GM23338 (cell line): Measurements from ENCODE around the gene NUP50. TPM values are rescaled to one million over a fixed set of nuclear protein-coding genes. Genes with fewer than 3 reads are reported as not detected.

Experiments
- ATAC-seq: fragments of 200-7000 bp; cut with Tn5 transposase; 3 replicates; pipeline ENCODE4 v1.9.1; 2020
- DNase-seq: peaks from one replicate; pipeline ENCODE4 v3.0.0-alpha.2; 2015; ENCODE audit warnings: low spot score
- H2AFZ ChIP-seq: fragments of 200-600 bp; sonication (generic); 2 replicates; pipeline ENCODE4 v1.8.0; 2016; ENCODE audit warnings: antibody characterized with exemption, mild to moderate bottlenecking, moderate library complexity
- H3F3A ChIP-seq: fragments of 200-600 bp; sonication (generic); replicated peaks from 2 replicates; pipeline ENCODE4 v1.8.0; 2017; ENCODE audit warnings: antibody characterized with exemption, mixed run types, low read depth
- H3K27ac ChIP-seq: fragments of 200-600 bp; sonication (generic); 2 replicates; pipeline ENCODE4 v1.6.1; 2016; ENCODE audit warnings: low read depth
- H3K27me3 ChIP-seq: fragments of 200-600 bp; sonication (generic); 2 replicates; pipeline ENCODE4 v1.8.0; 2016; ENCODE audit warnings: mild to moderate bottlenecking, mixed run types, moderate library complexity; ENCODE audit not compliant: insufficient read depth
- H3K36me3 ChIP-seq: fragments of 200-600 bp; sonication (generic); 2 replicates; pipeline ENCODE4 v1.8.0; 2016; ENCODE audit warnings: mild to moderate bottlenecking; ENCODE audit not compliant: insufficient read depth
- H3K4me1 ChIP-seq: fragments of 200-600 bp; sonication (generic); 2 replicates; pipeline ENCODE4 v1.8.0; 2016; ENCODE audit warnings: mild to moderate bottlenecking, moderate library complexity; ENCODE audit not compliant: insufficient read depth
- H3K4me2 ChIP-seq: fragments of 200-600 bp; sonication (generic); 2 replicates; pipeline ENCODE4 v1.7.1; 2017; ENCODE audit warnings: mixed run types
- H3K4me3 ChIP-seq: fragments of 200-600 bp; sonication (generic); 2 replicates; pipeline ENCODE4 v1.6.1; 2016; ENCODE audit warnings: mixed run types
- H3K79me2 ChIP-seq: fragments of 200-600 bp; sonication (generic); replicated peaks from 2 replicates; pipeline ENCODE4 v1.8.0; 2017; ENCODE audit warnings: mild to moderate bottlenecking; ENCODE audit not compliant: insufficient read depth
- H3K9me2 ChIP-seq: fragments of 200-600 bp; sonication (generic); 2 replicates; pipeline ENCODE4 v1.8.0; 2017; ENCODE audit not compliant: insufficient read depth
- H4K20me1 ChIP-seq: fragments of 200-600 bp; sonication (generic); replicated peaks from 2 replicates; pipeline ENCODE4 v1.8.0; 2017; ENCODE audit warnings: mild to moderate bottlenecking; ENCODE audit not compliant: insufficient read depth
- H3K27ac Mint-ChIP-seq: 2 replicates; pipeline ENCODE4 v1.8.0; 2020; ENCODE audit warnings: inconsistent platforms, mild to moderate bottlenecking, moderate library complexity, mixed read lengths
- H3K27me3 Mint-ChIP-seq: 3 replicates; pipeline ENCODE4 v1.8.0; 2022; ENCODE audit warnings: low read depth, mild to moderate bottlenecking, moderate library complexity, mixed read lengths, inconsistent platforms; ENCODE audit not compliant: insufficient read depth, poor library complexity
- H3K36me3 Mint-ChIP-seq: 3 replicates; pipeline ENCODE4 v1.8.0; 2021; ENCODE audit warnings: low read depth, mild to moderate bottlenecking, inconsistent platforms, moderate library complexity, mixed read lengths
- H3K4me1 Mint-ChIP-seq: 3 replicates; pipeline ENCODE4 v1.8.0; 2020; ENCODE audit warnings: mild to moderate bottlenecking, inconsistent platforms, mixed read lengths
- H3K4me3 Mint-ChIP-seq: 3 replicates; pipeline ENCODE4 v1.8.0; 2021; ENCODE audit warnings: moderate library complexity, mild to moderate bottlenecking, inconsistent platforms, mixed read lengths
- H3K9me3 Mint-ChIP-seq: 3 replicates; pipeline ENCODE4 v1.8.0; 2020; ENCODE audit warnings: moderate library complexity, mild to moderate bottlenecking, inconsistent platforms, mixed read lengths
- CREB1 ChIP-seq: fragments of 250-450 bp; sonication (Bioruptor Pico); IDR thresholded peaks from 2 replicates; pipeline ENCODE4 v1.5.0; 2020; ENCODE audit warnings: low read depth, mild to moderate bottlenecking, moderate library complexity
- CTCF ChIP-seq, 2 experiments: fragments of 200-600 bp in 1 of 2; sonication (generic) in 1 of 2; conservative IDR thresholded peaks; 2 replicates each; pipeline versions ENCODE4 v1.5.1 to v1.6.1; 2016 to 2017; ENCODE audit warnings: antibody characterized with exemption in 2 of 2, low read depth in 2 of 2, mild to moderate bottlenecking in 2 of 2, moderate library complexity in 1 of 2
- EZH2 ChIP-seq: fragments of 200-600 bp; sonication (generic); IDR thresholded peaks from one replicate; pipeline ENCODE4 v1.8.0; 2017; ENCODE audit warnings: antibody characterized with exemption, mild to moderate bottlenecking, low read depth; ENCODE audit not compliant: unreplicated experiment
- EZH2phosphoT487 ChIP-seq: fragments of 200-600 bp; sonication (generic); IDR thresholded peaks from one replicate; pipeline ENCODE4 v1.8.1; 2018; ENCODE audit warnings: antibody characterized with exemption; ENCODE audit not compliant: unreplicated experiment
- JUNB ChIP-seq: IDR thresholded peaks from one replicate; pipeline ENCODE4 v1.6.1; 2016; ENCODE audit warnings: antibody characterized with exemption; ENCODE audit not compliant: unreplicated experiment
- NANOG ChIP-seq: IDR thresholded peaks from 2 replicates; pipeline ENCODE4 v1.6.1; 2016; ENCODE audit warnings: antibody characterized with exemption, borderline replicate concordance
- REST ChIP-seq: IDR thresholded peaks from one replicate; pipeline ENCODE4 v1.6.1; 2018; ENCODE audit warnings: antibody characterized with exemption; ENCODE audit not compliant: unreplicated experiment
- STAT1 ChIP-seq: IDR thresholded peaks from one replicate; pipeline ENCODE4 v1.6.1; 2016; ENCODE audit warnings: antibody characterized with exemption; ENCODE audit not compliant: unreplicated experiment
- ZNF114 ChIP-seq: fragments of 250-450 bp; sonication (Bioruptor Pico); IDR thresholded peaks from 2 replicates; pipeline ENCODE4 v1.5.0; 2020; ENCODE audit warnings: mild to moderate bottlenecking, moderate library complexity
- ZNF331 ChIP-seq: fragments of 250-450 bp; sonication (Bioruptor Pico); IDR thresholded peaks from 2 replicates; pipeline ENCODE4 v1.5.0; 2020; ENCODE audit warnings: low read depth, mild to moderate bottlenecking, moderate library complexity
- polyA plus RNA-seq: library from polyadenylated mRNA; unstranded; fragments of >200 nt; fragmentation: Nextera tagmentation; extraction: Ambion mirVana; gene quantifications from 2 replicates; pipeline ENCODE4 v1.2.1, GENCODE V29; 2016
- total RNA-seq: library from RNA; depleted of rRNA; stranded (reverse); fragments of >200 nt; shearing (Covaris generic); gene quantifications from 2 replicates; pipeline ENCODE4 v1.2.3, GENCODE V29; 2014

NUP50 gene
- total and polyA plus RNA-seq, 2 experiments from 2014 or later: 45.9 to 96.6 TPM

GRCh38 chr22:45208993-45209838, 45.5 kb downstream of the NUP50 start:
- Histone ChIP-seq H4K20me1 (no peaks in the 10 kb centered on the region; the same call in 1 of the 2 replicates), H3K9me2 (no peaks in the 10 kb centered on the region), H3K36me3 (no peaks in the 10 kb centered on the region), H3K4me1 (peaks cover 10% of the 10 kb centered on the region), H3F3A (no peaks in the 10 kb centered on the region; the same call in 1 of the 2 replicates), H3K4me2 (no peak overlapping the region), H3K4me3 (no peak overlapping the region), H3K27me3 (no peaks in the 10 kb centered on the region), H3K27ac (no peak overlapping the region), H3K79me2 (peaks cover 9% of the 10 kb centered on the region), H2AFZ (no peak overlapping the region)
- TF ChIP-seq ZNF331 (CRISPR knock-in tag) (no peak), CREB1 (CRISPR knock-in tag) (no peak), ZNF114 (CRISPR knock-in tag) (no peak), STAT1 (no peak), NANOG (no peak), REST (no peak), CTCF (conservative IDR thresholded peaks at IDR 0.05; ENCODE audit: low read depth in 2 of 2) (peak; percentile 81 to 87)
- peaks cover 30% of the 10 kb centered on the region for H3K4me1 Mint-ChIP-seq
- ATAC-seq (peak; percentile 57), DNase-seq (peak; percentile 75)
- H3K4me3 Mint-ChIP-seq: no peak overlapping the region
- 0 out of 2 replicates have a peak overlapping the region, but pooled peaks have one; percentile 56 for H3K27ac Mint-ChIP-seq
- H3K27me3 Mint-ChIP-seq: peaks cover 18% of the 10 kb centered on the region
- H3K9me3 Mint-ChIP-seq: no peaks in the 10 kb centered on the region
- peaks cover 10% of the 10 kb centered on the region; the same call in 2 of the 3 replicates for H3K36me3 Mint-ChIP-seq

GRCh38 chr22:45210174-45210573, 46.4 kb downstream of the NUP50 start:
- H3K4me3 Mint-ChIP-seq: no peak overlapping the region
- TF ChIP-seq NANOG: no peak
- TF ChIP-seq EZH2: no peak
- no peak for TF ChIP-seq REST
- no peak for TF ChIP-seq CTCF (conservative IDR thresholded peaks at IDR 0.05; ENCODE audit: low read depth in 2 of 2)
- no peak for TF ChIP-seq ZNF114 (CRISPR knock-in tag)
- TF ChIP-seq CREB1 (CRISPR knock-in tag): no peak
- TF ChIP-seq EZH2phosphoT487: no peak
- TF ChIP-seq JUNB: no peak

More at GRCh38 chr22:45210174-45210573, 46.4 kb downstream of the NUP50 start:
- Histone ChIP-seq H2AFZ (no peak overlapping the region), H3K4me2 (no peak overlapping the region), H3K27me3 (no peaks in the 10 kb centered on the region), H3K4me3 (no peak overlapping the region), H3K9me2 (no peaks in the 10 kb centered on the region), H3F3A (no peaks in the 10 kb centered on the region; the same call in 1 of the 2 replicates), H3K27ac (no peak overlapping the region), H3K4me1 (peaks cover 10% of the 10 kb centered on the region), H4K20me1 (peaks cover 1% of the 10 kb centered on the region; the same call in 1 of the 2 replicates), H3K79me2 (peaks cover 17% of the 10 kb centered on the region), H3K36me3 (no peaks in the 10 kb centered on the region)
- peaks cover 18% of the 10 kb centered on the region for H3K27me3 Mint-ChIP-seq
- DNase-seq (no peak), ATAC-seq (no peak)
- no peaks in the 10 kb centered on the region for H3K9me3 Mint-ChIP-seq
- H3K36me3 Mint-ChIP-seq: peaks cover 10% of the 10 kb centered on the region; the same call in 2 of the 3 replicates
- H3K27ac Mint-ChIP-seq: no peak overlapping the region
- H3K4me1 Mint-ChIP-seq: peaks cover 30% of the 10 kb centered on the region
